ENCODE data around the gene RIC8A.
"Not testable (repeated sequence)": the region's sequence is repeated elsewhere in the genome, so short reads cannot be mapped to it uniquely, and the experiment has no call there.

RIC8A gene

GRCh38 chr11:218815-219593 is 11.5 kb downstream of the RIC8A start:
- no peak for DNase-seq (ENCODE audit: low read depth, low spot score)

DNA sequence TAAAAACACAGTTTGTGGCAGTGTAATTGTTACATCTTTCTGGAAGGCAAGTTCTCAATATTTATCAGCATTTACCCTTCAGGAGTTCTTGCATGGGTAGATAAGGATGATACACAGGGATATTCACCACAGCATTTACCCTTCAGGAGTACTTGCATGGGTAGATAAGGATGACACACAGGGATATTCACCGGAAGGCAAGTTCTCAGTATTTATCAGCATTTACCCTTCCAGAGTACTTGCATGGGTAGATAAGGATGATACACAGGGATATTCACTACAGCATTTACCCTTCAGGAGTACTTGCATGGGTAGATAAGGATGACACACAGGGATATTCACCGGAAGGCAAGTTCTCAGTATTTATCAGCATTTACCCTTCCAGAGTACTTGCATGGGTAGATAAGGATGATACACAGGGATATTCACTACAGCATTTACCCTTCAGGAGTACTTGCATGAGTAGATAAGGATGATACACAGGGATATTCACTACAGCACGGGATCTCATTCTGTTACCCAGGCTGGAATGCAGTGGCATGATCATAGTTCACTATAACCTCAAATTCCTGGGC is 13.2 kb downstream of the RIC8A start:
- DNase-seq (ENCODE audit: low read depth, low spot score): not testable (repeated sequence)

DNA sequence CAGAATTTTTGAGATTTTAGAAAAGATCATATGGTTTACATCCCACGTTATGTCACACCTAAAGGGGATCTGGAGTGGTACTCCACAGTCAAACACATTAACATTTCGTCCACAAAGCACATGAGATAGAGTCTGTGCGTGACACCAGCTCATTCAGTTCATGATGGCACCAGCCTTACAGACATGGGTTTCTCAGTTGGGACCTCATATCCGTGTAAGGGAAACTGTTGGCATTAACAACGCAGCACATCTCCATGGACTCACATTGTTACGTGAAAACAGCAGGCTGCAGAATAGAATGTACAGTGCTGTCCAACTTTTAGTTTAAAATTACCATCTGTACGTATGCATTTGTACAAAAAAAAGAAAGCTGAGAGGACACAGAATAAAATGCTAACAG is 14.0 kb downstream of the RIC8A start:
- DNase-seq (ENCODE audit: low read depth, low spot score): no peak

GRCh38 chr11:221998-222789 is 14.7 kb downstream of the RIC8A start:
- no peak for DNase-seq (ENCODE audit: low read depth, low spot score)

DNA sequence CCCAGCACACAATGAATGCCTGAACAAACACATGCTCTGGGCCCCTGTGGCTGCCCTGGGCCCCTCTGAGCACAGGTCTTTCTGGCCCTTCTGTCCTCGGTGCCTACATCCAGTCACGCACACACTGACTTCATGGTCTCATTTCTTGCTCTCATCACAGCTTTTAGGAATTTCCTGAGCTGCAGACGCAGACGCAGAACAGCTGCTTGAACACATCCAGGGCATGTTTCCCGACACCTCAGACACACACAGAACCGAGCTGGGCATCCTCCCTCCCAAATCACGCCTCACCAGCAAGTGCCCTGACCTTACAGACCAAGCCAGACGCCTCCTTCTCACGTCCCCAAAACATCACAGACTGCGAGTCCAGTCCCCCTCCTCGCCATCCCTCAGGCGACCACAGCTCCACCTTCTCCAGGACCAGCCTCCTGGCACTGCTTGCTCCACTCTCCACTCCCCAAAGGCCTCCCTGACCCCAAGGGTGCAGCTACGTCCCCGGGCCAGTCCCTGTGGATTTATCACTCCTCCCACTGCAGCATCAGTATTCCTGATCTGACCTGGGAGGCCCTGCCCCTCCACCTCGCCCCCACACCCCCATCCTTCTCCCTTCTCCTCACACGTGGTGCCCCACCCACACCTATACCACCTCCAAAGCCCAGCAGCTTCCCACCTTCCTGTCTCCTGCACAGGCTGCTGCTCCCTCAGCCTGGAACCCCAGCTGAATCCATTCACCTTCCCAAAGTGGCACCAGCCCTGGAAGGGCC is 15.7 kb downstream of the RIC8A start:
- DNase-seq (ENCODE audit: low read depth, low spot score): no peak

GRCh38 chr11:223884-224283 is 16.4 kb downstream of the RIC8A start:
- DNase-seq (ENCODE audit: low read depth, low spot score): no peak

GRCh38 chr11:224424-224823 is 16.9 kb downstream of the RIC8A start:
- DNase-seq (ENCODE audit: low read depth, low spot score): no peak

DNA sequence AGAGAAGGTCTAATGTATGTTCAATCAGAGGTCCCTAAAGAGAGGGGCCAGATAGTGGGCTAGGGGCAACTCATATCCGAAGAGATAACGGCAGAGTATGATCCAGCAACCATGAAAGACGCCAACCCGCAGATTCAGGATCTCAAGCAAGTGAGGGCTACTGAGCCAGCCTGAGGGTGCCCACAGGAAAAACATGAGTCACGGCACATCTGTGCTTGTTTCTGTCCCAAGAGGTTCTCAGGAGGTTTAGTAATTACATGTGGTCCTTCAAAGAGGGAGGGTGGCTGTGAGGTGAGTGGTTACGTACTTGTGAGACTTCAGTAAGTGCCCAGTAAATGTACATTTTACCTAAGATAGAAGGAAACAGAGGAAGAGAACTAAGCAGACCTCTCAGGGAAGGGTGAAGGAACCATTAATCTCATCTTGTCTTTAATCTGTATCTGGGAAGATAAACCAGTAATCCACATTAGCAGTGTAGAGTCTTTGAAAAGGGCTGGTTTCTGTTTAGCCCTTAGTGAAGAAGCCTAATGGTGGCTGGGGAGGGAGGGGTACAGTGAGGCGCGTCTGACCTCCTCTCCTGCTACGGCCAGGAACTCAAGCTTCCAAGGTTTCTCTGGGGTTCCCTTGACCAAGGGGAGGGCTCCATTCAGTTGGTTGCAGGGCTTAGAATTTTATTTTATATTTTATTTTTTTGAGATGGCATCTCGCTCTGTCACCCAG is 18.4 kb downstream of the RIC8A start:
- DNase-seq (ENCODE audit: low read depth, low spot score): no peak

GRCh38 chr11:227824-228379 is 20.4 kb downstream of the RIC8A start:
- DNase-seq (ENCODE audit: low read depth, low spot score): no peak

DNA sequence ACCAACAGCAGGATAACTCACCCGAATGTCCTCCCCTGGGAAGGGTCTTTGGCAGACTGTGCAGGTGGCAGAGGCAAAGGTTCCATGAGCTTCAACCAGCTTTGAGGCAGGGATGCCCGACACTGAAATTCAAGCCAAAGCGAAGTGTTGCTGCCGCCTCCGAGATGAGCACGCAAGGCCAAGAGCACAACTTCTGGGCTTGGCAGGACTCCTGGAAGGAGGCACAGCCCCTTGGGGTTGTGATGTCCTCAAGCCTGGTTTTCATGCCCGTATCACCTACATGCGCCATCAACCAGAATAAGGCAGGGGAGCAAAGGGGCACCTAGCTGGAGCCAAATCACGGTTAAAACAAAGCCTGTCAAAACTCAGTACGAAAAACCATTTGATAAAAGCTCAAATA is 22.9 kb downstream of the RIC8A start:
- DNase-seq (ENCODE audit: low read depth, low spot score): no peak

GRCh38 chr11:232783-233565 is 25.5 kb downstream of the RIC8A start:
- DNase-seq (ENCODE audit: low read depth, low spot score): no peak

DNA sequence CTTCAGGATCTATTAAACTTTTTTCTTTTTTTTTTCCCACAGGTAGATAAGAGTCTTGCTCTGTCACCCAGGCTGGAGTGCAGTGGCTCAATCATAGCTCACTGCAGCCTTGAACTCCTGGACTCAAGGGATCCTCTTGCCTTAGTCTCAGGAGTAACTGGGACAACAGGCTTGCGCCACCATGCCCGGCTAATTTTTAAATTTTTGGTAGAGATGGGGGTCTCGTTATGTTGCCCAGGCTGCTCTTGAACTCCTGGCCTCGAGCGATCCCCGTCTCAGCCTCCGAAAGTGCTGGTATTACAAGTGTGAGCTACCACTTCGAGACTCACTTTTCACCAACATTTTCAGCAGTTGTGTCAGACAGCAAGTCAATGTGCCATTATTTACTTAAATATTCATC is 27.7 kb downstream of the RIC8A start:
- DNase-seq (ENCODE audit: low read depth, low spot score): no peak

- peak; percentile 47 for DNase-seq (ENCODE audit: low read depth, low spot score)
Measured at GRCh38 chr11:235609-235996, 28.1 kb downstream of the RIC8A start.

- peak; percentile 74 for DNase-seq (ENCODE audit: low read depth, low spot score)
Measured at GRCh38 chr11:235997-236773, 28.7 kb downstream of the RIC8A start, which contains the start of gene SIRT3. Gene SIRT3 (minus strand): TSS chr11:236342. CDS start chr11:236328, 14 bp downstream.

- peak; percentile 73 for DNase-seq (ENCODE audit: low read depth, low spot score)
Measured at GRCh38 chr11:236774-237767, 29.6 kb downstream of the RIC8A start, which contains the start of gene PSMD13. Gene PSMD13 (plus strand): TSS chr11:236976. CDS start chr11:237050, 74 bp downstream.

DNA sequence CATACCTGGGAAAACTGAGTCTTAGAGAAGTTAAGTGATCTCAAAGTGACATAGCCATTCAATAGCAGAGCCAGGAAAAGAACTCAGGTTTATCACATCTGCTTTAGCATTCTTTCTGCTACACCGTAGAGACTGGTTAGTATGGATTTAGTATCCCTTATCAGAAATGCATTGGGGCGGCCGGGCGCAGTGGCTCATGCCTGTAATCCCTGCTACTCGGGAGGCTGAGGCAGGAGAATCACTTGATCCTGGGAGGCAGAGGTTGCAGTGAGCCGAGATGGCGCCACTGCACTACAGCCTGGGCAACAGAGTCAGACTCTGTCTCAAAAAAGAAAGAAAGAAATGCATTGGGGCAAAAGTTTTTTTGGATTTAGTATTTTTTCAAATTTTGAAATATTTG is 30.8 kb downstream of the RIC8A start:
- not testable (repeated sequence) for DNase-seq (ENCODE audit: low read depth, low spot score)

DNA sequence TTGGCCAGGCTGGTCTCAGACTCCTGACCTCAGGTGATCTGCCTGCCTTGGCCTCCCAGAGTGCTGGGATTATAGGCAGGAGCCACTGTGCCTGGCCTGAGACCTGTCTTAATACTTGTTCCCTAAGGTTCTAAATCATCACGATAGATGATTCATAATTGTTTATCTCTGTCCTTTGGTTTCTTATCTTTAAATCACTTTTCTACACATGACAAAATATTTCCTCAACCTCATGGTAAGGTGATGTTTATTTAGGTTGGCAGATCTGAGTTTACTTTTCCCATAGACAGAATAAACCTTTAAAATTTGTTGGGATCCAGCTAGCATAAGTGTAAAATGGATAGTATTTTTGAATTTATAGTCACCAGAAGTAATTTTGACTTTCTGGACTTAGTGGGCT is 32.8 kb downstream of the RIC8A start:
- DNase-seq (ENCODE audit: low read depth, low spot score): no peak

DNA sequence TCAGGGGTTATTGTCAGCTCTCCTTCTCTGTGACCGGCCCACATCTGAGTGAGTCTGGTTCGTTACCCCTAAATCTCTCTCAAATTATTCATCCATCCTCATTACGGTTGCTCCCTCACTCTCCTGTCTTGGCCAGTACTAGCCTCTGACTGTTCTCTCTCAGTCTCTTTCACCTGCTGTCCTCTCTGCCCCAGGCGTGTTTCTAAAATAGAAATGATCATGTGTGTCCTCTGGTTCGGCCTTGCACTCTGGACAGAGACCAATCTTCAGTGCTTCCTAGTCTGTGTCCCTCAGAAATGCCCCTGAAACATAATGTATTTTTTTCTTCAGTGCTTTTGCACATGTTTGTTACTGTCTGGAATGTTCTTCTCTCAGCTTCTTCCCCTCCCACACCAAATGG is 34.1 kb downstream of the RIC8A start:
- no peak for DNase-seq (ENCODE audit: low read depth, low spot score)
